ENCODE measurements around the gene MYLK4.

MYLK4 gene

GRCh38 chr6:2754911-2755310, 4.2 kb upstream of the MYLK4 start:
- no peak for DNase-seq

GRCh38 chr6:2754393-2754792, 3.7 kb upstream of the MYLK4 start:
- no peak for DNase-seq

- DNase-seq = no peak
Observed at GRCh38 chr6:2753743-2754142, 3.0 kb upstream of the MYLK4 start.

GRCh38 chr6:2753110-2753489, 2.4 kb upstream of the MYLK4 start:
- no peak for DNase-seq

GRCh38 chr6:2752477-2753109, 1.9 kb upstream of the MYLK4 start:
- DNase-seq = no peak

GRCh38 chr6:2751871-2752270, 1.1 kb upstream of the MYLK4 start:
- no peak for DNase-seq

GRCh38 chr6:2749969-2750600, 637 bp downstream of the MYLK4 start:
- DNase-seq = no peak

- no peak for DNase-seq
Observed at GRCh38 chr6:2748183-2748582, 2.5 kb downstream of the MYLK4 start.

GRCh38 chr6:2746557-2747061, 4.1 kb downstream of the MYLK4 start:
- no peak for DNase-seq

- DNase-seq = no peak
Observed at GRCh38 chr6:2745246-2745645, 5.5 kb downstream of the MYLK4 start.

- DNase-seq = no peak
Observed at GRCh38 chr6:2744778-2745177, 5.9 kb downstream of the MYLK4 start.

- no peak for DNase-seq
Observed at GRCh38 chr6:2744209-2744771, 6.4 kb downstream of the MYLK4 start.

- no peak for DNase-seq
Observed at GRCh38 chr6:2743280-2744208, 7.2 kb downstream of the MYLK4 start.

- DNase-seq = no peak
Observed at GRCh38 chr6:2741756-2742155, 9.0 kb downstream of the MYLK4 start.

GRCh38 chr6:2740581-2740980, 10.1 kb downstream of the MYLK4 start:
- DNase-seq = no peak

- no peak for DNase-seq
Observed at GRCh38 chr6:2739335-2739734, 11.4 kb downstream of the MYLK4 start.

GRCh38 chr6:2738373-2738979, 12.2 kb downstream of the MYLK4 start:
- DNase-seq = no peak

- DNase-seq = no peak
Observed at GRCh38 chr6:2737885-2738284, 12.8 kb downstream of the MYLK4 start.

- no peak for DNase-seq
Observed at GRCh38 chr6:2734488-2735166, 16.1 kb downstream of the MYLK4 start.

GRCh38 chr6:2733736-2734480, 16.8 kb downstream of the MYLK4 start:
- DNase-seq = no peak

GRCh38 chr6:2733324-2733723, 17.4 kb downstream of the MYLK4 start:
- no peak for DNase-seq
